HG02981 (cell line): ENCODE results near the gene OPA3.
A peak's percentile ranks its signal among the peaks of the same experiment; 100 is the strongest.

Source experiments
- ATAC-seq: cut with Tn5 transposase; IDR thresholded peaks from one replicate; pipeline ENCODE4 v1.9.1; 2021; ENCODE audit warnings: mild to moderate bottlenecking, moderate library complexity; ENCODE audit not compliant: unreplicated experiment

Gene OPA3

GRCh38 chr19:45505996-45506245 lies 78.7 kb downstream of the OPA3 start:
- no peak for ATAC-seq

- ATAC-seq = no peak
These were observed 79.2 kb downstream of the OPA3 start for GRCh38 chr19:45505151-45505995.

GRCh38 chr19:45503909-45504308 lies 80.7 kb downstream of the OPA3 start:
- ATAC-seq = no peak

- ATAC-seq = no peak
These were observed 82.5 kb downstream of the OPA3 start for GRCh38 chr19:45502111-45502510.

GRCh38 chr19:45501730-45502014 lies 82.9 kb downstream of the OPA3 start:
- no peak for ATAC-seq

- ATAC-seq = no peak
These were observed 83.5 kb downstream of the OPA3 start for GRCh38 chr19:45500918-45501729.

GRCh38 chr19:45499196-45500180 lies 85.1 kb downstream of the OPA3 start:
- no peak for ATAC-seq

- ATAC-seq = no peak
These were observed 86.0 kb downstream of the OPA3 start, which contains the start of gene PPM1N for GRCh38 chr19:45498411-45499195. Gene PPM1N (plus strand): TSS chr19:45498443. CDS start chr19:45498473, 30 bp downstream.

- ATAC-seq = no peak
These were observed 86.8 kb downstream of the OPA3 start for GRCh38 chr19:45497791-45498190.

- peak; percentile 6 for ATAC-seq
These were observed 88.2 kb downstream of the OPA3 start for GRCh38 chr19:45496349-45496953.

GRCh38 chr19:45495178-45495577 lies 89.4 kb downstream of the OPA3 start:
- no peak for ATAC-seq

- ATAC-seq = no peak
These were observed 90.2 kb downstream of the OPA3 start for GRCh38 chr19:45494261-45494916.

- no peak for ATAC-seq
These were observed 91.8 kb downstream of the OPA3 start for GRCh38 chr19:45492627-45493470.

GRCh38 chr19:45492137-45492626 lies 92.4 kb downstream of the OPA3 start:
- ATAC-seq = no peak

GRCh38 chr19:45489216-45489855 lies 95.3 kb downstream of the OPA3 start:
- ATAC-seq = no peak

GRCh38 chr19:45488708-45489107 lies 95.9 kb downstream of the OPA3 start:
- ATAC-seq = no peak

- ATAC-seq = peak; percentile 96
These were observed 99.1 kb downstream of the OPA3 start for GRCh38 chr19:45485305-45486077.
